Stimulated activated CD4-positive, alpha-beta T cell treated with anti-CD3 and anti-CD28 coated beads, TNF-alpha, amount 100 ng/mL, for 4 hours (primary cell): ENCODE data around the gene UBL7.

Source experiments
- DNase-seq, 3 experiments: peaks; one replicate each; pipeline ENCODE4 v3.0.0-alpha.2; 2020; ENCODE audit warnings: low read depth in 3 of 3

UBL7 gene

GRCh38 chr15:74408385-74408784 lies 52.6 kb downstream of the UBL7 start:
- DNase-seq: no peak

DNA sequence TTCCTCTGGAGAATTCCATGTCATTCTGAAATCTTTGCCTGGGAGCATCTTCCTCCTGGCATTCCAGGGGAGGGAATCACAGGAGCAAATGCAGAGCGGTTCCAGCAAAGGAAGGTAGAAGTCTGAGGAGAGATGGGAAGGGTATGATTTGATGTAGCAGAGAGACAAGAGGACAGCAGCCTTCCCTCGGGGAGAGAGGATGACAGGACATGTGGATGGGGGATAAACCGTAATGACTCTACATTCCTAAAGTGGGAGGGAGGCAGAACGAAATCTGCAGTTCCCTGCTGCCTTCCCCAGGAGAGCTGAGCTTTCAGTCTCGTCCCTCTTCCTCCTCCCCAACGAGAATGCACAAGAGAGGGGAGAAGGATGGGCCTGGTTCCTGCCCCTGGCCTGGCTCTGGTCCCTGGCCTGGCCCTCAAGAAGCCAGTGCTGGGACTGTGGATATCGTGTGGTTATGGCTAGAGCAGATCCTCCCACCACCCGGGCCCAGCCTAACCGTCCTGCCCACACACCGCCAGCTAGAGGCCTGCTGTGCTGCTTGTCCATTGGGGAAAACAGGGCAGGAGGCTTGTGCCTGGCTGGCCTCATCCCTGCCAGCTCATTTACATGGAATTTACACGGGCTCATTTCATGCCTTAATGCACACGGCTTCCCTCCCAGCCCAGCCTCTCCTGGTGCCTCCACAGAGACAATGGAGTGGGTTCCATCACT lies 53.8 kb downstream of the UBL7 start:
- DNase-seq: no peak

- no peak for DNase-seq
Measured at GRCh38 chr15:74406517-74406916, 54.4 kb downstream of the UBL7 start.

DNA sequence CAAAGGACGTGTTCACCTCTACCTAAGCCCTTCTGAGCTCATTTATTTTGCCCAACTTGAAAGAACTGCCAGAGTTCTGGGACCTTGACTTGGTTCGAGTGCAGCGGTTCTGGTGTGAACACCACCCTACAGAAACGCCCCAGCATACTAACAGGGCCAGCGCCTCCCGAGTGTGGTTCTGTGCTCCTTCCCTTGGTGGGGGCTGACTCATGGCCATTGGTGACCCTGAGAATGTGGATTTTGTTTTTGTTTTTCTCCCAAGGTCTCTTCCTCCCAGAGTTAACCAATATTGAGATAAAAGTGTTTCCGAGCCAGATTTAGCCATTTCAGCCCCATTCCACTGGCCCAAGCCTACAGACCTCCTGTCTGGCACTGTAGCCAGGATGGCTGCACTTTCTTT lies 55.1 kb downstream of the UBL7 start:
- DNase-seq: no peak

DNA sequence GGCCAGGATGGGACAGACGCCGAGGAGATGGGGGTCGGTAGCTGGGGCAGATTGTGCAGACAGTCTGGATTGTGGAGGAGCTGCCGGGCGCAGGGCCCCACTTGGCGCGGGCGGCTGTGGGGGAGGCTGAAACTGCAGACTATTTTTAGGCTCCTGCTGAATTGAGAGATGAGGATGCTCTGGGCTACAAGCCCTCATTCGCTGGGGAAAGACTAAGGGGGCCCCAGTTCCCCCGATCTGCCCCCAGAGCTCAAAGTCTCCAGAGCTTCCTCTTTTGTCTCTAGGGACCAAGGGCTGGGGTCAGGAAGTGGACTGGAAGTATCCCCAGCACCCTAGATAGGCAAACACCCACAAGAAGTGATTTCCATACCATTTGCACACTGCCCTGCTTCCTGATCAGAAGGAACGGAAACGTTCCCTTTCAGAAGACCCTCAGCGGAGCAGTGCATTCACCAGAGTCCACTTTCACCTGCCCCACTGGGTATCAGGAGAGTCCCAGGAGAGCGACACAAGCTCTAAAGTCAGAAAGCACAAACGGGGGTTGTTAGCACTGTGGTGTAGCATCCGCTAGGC lies 56.9 kb downstream of the UBL7 start:
- no peak for DNase-seq

GRCh38 chr15:74403588-74403919 lies 57.4 kb downstream of the UBL7 start:
- no peak for DNase-seq

GRCh38 chr15:74402873-74403587 lies 57.9 kb downstream of the UBL7 start:
- DNase-seq: peak; percentile 55 to 63 (median 62)

- DNase-seq: no peak
Measured at GRCh38 chr15:74402337-74402841, 58.6 kb downstream of the UBL7 start.

- no peak for DNase-seq
Measured at GRCh38 chr15:74400915-74401757, 59.8 kb downstream of the UBL7 start.

GRCh38 chr15:74400313-74400860 lies 60.6 kb downstream of the UBL7 start:
- DNase-seq: no peak

- peak in 1 of 3 experiments; percentile 41 for DNase-seq
Measured at GRCh38 chr15:74399511-74400312, 61.2 kb downstream of the UBL7 start.

DNA sequence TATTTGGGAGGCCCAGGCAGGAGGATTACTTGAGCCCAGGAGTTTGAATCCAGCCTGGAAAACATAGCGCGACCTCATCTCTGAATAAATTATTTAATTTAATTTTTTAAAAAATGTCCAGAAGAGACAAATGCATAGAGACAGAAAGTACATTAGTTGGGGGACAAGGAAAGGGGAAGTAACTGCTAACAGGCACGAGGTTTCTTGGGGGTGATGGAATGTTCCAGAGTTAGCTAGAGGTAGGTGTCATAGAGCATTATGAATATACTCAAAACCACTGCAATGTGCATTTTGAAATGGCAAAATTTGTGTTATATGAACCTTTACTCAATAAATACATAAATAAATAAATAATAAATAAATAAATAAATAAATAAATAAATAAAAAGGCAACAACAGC lies 61.9 kb downstream of the UBL7 start:
- DNase-seq: no peak

DNA sequence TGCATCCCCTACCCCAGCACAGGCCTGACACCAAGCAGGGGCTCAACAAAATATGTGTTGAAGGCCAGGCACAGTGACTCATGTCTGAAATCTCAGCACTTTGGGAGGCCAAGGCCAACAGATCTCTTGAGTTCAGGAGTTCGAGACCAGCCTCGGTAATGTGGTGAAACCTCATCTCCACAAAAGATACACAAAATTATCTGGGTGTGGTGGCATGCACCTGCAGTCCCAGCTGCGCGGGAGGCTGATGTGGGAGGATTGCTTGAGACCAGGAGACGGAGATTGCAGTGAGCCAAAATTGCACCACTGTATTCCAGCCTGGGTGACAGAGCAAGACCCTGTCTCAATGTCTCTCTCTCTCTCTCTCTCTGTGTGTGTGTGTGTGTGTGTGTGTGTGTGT lies 62.8 kb downstream of the UBL7 start:
- no peak for DNase-seq

DNA sequence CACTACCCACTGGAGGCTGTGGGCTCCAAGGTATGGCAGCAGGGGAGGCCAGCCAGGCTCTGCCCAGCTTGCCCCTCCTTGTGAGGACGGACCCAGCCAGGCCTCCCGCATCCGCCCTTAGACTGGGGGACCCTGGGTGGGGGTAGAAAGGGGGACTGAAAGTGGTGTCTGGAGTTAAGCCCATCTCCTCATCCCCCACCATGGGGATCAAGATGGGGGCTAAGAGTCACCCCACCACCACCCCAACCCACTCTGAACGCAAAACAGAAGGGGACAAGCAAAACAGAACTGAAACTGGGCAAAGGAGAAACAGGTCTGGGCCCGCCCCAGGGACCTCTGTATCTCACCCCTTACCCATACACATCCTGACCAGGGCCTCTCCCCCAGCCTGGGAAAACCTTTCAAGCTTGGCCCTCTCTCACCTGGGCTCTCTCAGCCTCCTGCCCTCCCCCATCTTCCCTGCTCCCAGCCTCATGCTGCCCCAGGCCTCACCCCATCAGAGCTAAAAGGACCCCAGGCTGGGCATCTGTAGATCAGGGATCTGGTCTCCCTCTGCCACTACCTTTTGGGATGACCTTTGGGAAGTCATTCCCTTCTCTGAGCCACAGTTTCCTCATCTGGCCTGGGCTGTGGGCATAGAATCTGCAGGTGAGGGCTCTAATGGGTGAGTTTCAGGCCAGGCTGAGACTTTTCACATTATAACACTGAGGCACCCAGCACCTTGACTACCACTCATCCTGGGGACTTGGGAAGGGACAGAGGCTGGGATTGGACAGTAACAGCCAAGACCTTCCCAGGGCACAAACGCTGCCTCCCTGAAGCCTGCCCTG lies 63.5 kb downstream of the UBL7 start:
- DNase-seq: no peak

- peak in 2 of 3 experiments; percentile 47 to 54 for DNase-seq
Measured at GRCh38 chr15:74396445-74397238, 64.3 kb downstream of the UBL7 start.

GRCh38 chr15:74396146-74396438 lies 64.9 kb downstream of the UBL7 start:
- DNase-seq: no peak
